ENCODE measurements around the gene TMEM240.
A peak's percentile ranks its signal among the peaks of the same experiment; 100 is the strongest.
"Not testable (repeated sequence)": the region's sequence is repeated elsewhere in the genome, so short reads cannot be mapped to it uniquely, and the experiment has no call there.

TMEM240 gene

DNA sequence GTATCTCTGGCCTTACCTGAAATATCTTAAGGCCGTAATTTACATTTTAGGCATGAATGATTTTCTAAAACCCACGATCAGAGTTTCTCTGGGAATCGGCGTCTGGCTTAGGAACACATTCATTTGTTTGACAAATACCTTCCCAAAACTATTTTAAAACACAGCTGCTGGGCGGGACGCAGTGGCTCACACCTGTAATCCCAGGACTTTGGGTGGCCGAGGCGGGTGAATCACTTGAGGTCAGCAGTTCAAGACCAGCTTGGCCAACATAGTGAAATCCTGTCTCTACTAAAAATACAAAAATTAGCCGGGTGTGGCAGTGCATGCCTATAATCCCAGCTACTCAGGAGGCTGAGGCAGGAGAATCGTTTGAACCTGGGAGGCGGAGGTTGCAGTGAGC is 16.5 kb upstream of the TMEM240 start:
- DNase-seq: not testable (repeated sequence)

DNA sequence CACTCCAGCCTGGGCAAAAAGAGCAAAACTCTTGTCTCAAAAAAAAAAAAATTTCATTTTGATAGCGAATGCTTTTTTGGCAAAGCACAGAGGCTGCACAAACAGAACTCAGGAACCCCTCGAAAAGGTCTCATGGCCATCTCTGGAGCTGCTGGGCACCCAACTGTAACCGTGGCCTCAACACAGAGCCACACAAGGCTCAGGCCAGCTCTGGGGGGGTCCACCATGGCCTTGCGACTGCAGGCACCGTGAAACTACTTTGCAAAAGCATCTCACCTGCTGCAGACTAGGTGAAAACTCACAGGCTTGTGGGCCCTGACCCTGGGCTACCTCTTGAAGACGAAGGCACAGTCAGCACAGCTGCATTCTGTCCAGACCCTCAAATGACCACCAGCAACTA is 16.1 kb upstream of the TMEM240 start:
- no peak for DNase-seq

DNA sequence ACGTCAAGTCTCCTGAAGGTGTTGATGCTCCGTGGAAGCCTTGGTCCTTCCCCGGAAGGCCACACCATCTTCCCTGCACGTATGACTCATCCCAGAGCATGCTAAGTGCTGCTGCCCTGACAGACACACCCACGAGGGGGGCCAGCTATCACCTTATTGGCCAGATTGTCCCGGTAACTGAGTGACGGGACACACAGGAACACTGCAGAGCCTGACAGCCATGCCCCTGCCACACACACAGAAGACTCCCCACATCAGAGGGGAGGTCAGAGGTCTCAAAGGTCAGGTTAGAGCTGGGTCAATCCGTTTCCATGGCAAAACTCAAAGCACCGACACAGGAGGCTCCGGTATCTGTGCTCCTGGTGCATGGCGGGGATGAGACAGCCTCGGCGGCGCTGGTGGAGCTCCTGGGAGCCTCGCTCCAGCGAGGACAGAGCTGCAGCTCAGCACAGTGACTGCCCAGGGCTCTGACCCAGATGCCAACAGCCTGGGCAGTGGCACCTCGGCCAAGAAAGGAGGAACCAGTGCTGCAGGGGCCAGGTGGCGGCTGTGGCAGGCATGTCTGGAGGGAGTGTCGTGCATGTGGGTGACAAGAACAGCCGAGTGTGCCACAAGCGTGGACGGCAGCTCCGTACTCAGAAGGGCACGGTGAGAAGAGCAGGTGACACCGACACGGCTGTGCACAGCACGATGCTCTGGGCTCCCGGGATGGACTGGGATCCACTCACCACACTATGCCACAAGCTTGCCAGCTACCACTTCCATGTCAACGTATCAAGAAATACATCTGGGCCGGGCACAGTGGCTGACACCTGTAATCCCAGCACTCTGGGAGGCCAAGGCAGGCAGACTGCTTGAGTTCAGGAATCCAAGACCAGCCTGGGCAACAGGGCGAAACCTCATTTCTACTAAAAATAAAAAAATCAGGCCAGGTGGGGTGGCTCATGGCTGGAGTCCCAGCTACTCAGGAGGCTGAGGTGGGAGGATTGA is 14.8 kb upstream of the TMEM240 start:
- DNase-seq: no peak

- DNase-seq: no peak
Measured at GRCh38 chr1:1554550-1554925, 14.1 kb upstream of the TMEM240 start.

GRCh38 chr1:1553821-1554494 is 13.5 kb upstream of the TMEM240 start:
- no peak for DNase-seq

DNA sequence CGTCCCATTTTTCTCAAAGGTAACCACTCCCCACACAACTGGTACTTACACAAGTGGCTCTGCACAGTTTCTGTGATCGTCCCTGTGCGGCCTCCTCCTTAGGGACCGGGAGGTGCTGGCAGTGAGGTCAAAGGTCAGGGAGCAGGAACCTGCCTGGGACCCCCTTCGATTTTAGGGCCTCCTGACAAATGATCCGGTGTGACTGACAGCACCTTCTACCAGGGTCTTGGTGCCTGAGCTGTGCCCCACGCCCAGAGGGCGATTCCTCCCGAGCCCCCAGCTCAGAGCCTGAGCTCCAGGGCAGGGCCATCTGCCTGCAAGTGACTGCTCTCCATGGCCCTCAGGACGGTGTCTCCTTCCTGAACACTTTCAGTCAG is 11.8 kb upstream of the TMEM240 start:
- DNase-seq: no peak

GRCh38 chr1:1551524-1552262 is 11.3 kb upstream of the TMEM240 start:
- DNase-seq: no peak

GRCh38 chr1:1550591-1551432 is 10.4 kb upstream of the TMEM240 start:
- DNase-seq: peak in 1 of 2 experiments; percentile 12

DNA sequence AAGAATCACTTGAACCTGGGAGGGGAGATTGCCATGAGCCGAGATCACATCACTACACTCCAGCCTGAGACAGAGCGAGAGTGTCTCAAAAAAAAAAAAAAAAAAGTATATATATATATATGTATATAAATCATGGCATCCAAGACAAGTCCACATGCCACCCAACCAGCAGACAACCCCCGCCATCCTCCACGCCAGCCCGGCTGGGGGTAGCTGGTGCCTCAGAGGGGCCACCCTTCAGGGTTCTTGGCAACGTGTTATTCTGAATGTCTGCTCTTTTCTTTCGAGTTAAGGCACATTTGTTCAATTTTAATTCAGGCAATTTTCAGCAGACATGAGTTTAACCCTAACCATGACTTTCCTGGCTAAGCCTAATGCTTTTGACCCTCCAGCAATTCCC is 9.7 kb upstream of the TMEM240 start:
- DNase-seq: no peak

DNA sequence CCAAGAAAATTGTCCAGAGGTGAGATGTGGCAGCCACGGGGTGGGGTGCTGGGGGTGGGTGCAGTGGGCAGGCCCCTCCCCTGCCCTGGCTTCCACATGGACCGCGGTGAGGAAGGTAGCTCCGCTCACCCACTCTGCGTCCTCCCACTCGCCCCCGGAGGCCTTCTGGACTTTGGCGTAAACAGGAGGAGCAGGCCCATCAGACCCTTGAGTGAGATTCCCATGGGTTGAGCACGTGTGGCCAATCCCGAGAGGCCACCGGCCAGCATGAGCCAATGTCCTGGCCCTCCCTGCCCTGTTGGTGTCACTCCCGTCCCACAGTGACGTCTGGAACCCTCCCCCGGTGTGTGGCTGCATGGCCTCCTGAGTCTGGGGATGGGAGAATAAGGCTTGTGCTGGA is 8.2 kb upstream of the TMEM240 start:
- no peak for DNase-seq

DNA sequence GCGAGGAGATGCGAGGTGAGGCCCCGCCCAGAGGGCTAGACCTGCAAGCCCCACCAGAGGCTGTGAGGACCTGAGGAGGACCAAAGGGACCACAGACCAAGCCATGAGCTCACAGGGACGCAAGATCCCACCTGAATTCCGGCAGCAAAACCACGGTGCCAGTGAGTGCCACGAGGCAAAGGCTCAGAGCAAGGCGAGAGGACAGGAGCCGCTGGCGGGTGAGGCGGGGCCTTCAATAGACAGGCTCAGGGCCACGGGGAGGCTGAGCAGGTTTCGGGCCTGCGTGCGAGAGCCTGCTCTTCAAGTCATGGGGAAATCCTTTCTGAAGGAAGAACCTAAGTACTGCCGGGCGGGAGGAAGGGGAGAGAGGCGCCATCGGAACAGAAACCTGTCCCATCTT is 7.1 kb upstream of the TMEM240 start:
- no peak for DNase-seq

DNA sequence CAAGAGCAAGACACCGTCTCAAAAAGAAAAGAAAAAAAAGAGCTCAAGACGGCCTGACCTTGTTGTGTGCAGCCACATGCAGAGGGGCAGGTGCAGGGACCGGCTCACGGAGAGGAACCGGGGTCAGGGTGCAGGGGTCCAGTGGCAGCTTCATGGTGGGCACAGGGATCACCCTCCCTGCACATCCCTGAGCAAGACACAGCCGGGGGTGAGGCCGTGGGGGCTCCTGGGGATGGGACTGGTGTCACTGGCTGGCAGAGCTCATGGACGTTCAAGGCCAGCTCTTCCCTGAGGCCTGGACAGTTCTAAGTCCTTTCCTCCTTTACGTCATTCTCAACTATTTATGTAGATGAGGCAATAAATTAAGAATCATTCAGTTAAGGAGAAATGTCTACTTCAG is 6.6 kb upstream of the TMEM240 start:
- no peak for DNase-seq

DNA sequence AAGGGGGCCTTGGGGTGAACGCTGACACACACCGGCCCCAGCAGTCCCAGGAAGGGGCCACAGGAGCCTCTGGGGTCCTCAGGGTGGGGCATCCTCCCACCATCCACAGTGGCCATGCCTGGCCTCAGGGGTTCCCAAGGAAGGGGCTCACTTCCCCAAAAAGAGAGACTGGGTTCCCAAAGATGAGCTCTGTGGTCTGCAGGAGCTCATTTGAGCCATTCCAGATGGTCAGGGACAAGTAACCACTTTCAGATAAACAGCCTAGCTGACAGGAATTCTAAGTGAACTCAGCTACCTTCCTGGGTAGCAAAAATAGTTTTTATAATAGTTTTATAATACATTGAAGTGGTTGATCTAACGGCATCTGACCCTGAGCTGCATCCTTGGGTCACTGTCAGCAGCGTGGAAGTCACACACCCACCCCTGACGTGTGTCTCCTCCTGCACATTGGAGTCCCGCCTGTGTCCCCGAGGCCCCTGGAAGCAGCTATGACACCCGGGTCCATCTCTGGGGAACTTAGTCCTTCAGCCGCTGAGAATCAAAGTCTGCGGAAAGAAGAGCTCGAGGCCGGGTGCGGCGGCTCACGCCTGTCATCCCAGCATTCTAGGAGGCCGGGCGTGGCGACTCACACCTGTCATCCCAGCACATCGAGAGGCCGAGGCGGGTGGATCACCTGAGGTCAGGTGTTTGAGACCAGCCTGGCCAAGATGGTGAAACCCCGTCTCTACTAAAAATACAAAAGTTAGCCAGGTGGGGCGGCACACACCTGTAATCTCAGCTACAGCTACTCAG is 5.7 kb upstream of the TMEM240 start:
- no peak for DNase-seq

- DNase-seq: no peak
Measured at GRCh38 chr1:1544544-1544943, 4.1 kb upstream of the TMEM240 start.

- DNase-seq: no peak
Measured at GRCh38 chr1:1543706-1544099, 3.3 kb upstream of the TMEM240 start.

DNA sequence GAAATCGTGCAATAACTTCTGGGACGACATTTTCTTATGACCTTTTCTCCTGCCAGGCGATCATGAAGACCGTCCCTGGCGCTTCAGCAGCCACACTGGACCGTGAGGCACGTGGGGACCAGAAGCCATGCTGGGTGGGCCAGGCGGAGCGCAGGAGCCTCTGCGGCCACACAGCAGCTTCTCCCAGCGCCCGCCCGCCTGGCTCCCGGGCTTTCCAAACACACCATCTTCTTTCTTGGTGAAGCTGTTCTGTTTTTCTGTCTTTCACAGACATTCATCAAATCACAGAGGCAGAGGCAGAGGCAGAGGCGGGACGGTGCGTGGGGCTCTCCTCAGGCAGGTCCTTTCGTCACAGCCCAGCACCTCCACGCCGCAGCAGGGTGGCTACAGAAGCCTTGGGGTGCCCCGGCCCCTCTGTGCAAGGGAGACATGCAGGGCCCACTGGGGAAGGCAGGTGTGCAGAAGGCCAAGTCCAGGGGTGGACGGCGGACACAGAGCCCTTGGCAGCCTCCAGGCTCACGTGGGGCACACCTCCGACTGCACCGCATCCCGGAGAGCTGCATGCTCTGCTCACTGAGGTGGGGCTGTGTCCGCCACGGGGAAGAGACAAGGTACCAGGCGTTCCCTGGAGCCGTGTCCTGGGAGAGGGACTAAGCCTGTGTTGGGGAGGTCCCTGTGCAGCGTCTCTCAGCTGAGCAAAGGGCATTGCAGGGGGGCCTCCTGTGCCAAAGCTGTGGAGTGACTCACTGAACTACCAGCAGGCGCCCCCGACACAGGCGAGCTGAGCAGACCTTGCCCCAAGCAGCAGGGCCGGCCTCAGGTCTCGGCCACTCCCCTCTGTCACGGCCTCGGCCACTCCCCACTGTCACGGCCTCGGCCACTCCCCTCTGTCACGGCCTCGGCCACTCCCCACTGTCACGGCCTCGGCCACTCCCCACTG is 2.6 kb upstream of the TMEM240 start:
- no peak for DNase-seq

- no peak for DNase-seq
Measured at GRCh38 chr1:1541956-1542765, 1.7 kb upstream of the TMEM240 start.

GRCh38 chr1:1540818-1541628 is 599 bp upstream of the TMEM240 start:
- DNase-seq: no peak
